GM23338 (cell line): ENCODE measurements around the gene NEMP2. TPM values are rescaled to one million over a fixed set of nuclear protein-coding genes. Genes with fewer than 3 reads are reported as not detected.

Source experiments
- ATAC-seq: fragments of 200-7000 bp; cut with Tn5 transposase; 3 replicates; pipeline ENCODE4 v1.9.1; 2020
- DNase-seq: peaks from one replicate; pipeline ENCODE4 v3.0.0-alpha.2; 2015; ENCODE audit warnings: low spot score
- H2AFZ ChIP-seq: fragments of 200-600 bp; sonication (generic); 2 replicates; pipeline ENCODE4 v1.8.0; 2016; ENCODE audit warnings: antibody characterized with exemption, mild to moderate bottlenecking, moderate library complexity
- H3F3A ChIP-seq: fragments of 200-600 bp; sonication (generic); replicated peaks from 2 replicates; pipeline ENCODE4 v1.8.0; 2017; ENCODE audit warnings: antibody characterized with exemption, mixed run types, low read depth
- H3K27ac ChIP-seq: fragments of 200-600 bp; sonication (generic); 2 replicates; pipeline ENCODE4 v1.6.1; 2016; ENCODE audit warnings: low read depth
- H3K27me3 ChIP-seq: fragments of 200-600 bp; sonication (generic); 2 replicates; pipeline ENCODE4 v1.8.0; 2016; ENCODE audit warnings: mild to moderate bottlenecking, mixed run types, moderate library complexity; ENCODE audit not compliant: insufficient read depth
- H3K36me3 ChIP-seq: fragments of 200-600 bp; sonication (generic); 2 replicates; pipeline ENCODE4 v1.8.0; 2016; ENCODE audit warnings: mild to moderate bottlenecking; ENCODE audit not compliant: insufficient read depth
- H3K4me1 ChIP-seq: fragments of 200-600 bp; sonication (generic); 2 replicates; pipeline ENCODE4 v1.8.0; 2016; ENCODE audit warnings: mild to moderate bottlenecking, moderate library complexity; ENCODE audit not compliant: insufficient read depth
- H3K4me2 ChIP-seq: fragments of 200-600 bp; sonication (generic); 2 replicates; pipeline ENCODE4 v1.7.1; 2017; ENCODE audit warnings: mixed run types
- H3K4me3 ChIP-seq: fragments of 200-600 bp; sonication (generic); 2 replicates; pipeline ENCODE4 v1.6.1; 2016; ENCODE audit warnings: mixed run types
- H3K79me2 ChIP-seq: fragments of 200-600 bp; sonication (generic); replicated peaks from 2 replicates; pipeline ENCODE4 v1.8.0; 2017; ENCODE audit warnings: mild to moderate bottlenecking; ENCODE audit not compliant: insufficient read depth
- H3K9me2 ChIP-seq: fragments of 200-600 bp; sonication (generic); 2 replicates; pipeline ENCODE4 v1.8.0; 2017; ENCODE audit not compliant: insufficient read depth
- H4K20me1 ChIP-seq: fragments of 200-600 bp; sonication (generic); replicated peaks from 2 replicates; pipeline ENCODE4 v1.8.0; 2017; ENCODE audit warnings: mild to moderate bottlenecking; ENCODE audit not compliant: insufficient read depth
- H3K27ac Mint-ChIP-seq: 2 replicates; pipeline ENCODE4 v1.8.0; 2020; ENCODE audit warnings: inconsistent platforms, mild to moderate bottlenecking, moderate library complexity, mixed read lengths
- H3K27me3 Mint-ChIP-seq: 3 replicates; pipeline ENCODE4 v1.8.0; 2022; ENCODE audit warnings: low read depth, mild to moderate bottlenecking, moderate library complexity, mixed read lengths, inconsistent platforms; ENCODE audit not compliant: insufficient read depth, poor library complexity
- H3K36me3 Mint-ChIP-seq: 3 replicates; pipeline ENCODE4 v1.8.0; 2021; ENCODE audit warnings: low read depth, mild to moderate bottlenecking, inconsistent platforms, moderate library complexity, mixed read lengths
- H3K4me1 Mint-ChIP-seq: 3 replicates; pipeline ENCODE4 v1.8.0; 2020; ENCODE audit warnings: mild to moderate bottlenecking, inconsistent platforms, mixed read lengths
- H3K4me3 Mint-ChIP-seq: 3 replicates; pipeline ENCODE4 v1.8.0; 2021; ENCODE audit warnings: moderate library complexity, mild to moderate bottlenecking, inconsistent platforms, mixed read lengths
- H3K9me3 Mint-ChIP-seq: 3 replicates; pipeline ENCODE4 v1.8.0; 2020; ENCODE audit warnings: moderate library complexity, mild to moderate bottlenecking, inconsistent platforms, mixed read lengths
- CREB1 ChIP-seq: fragments of 250-450 bp; sonication (Bioruptor Pico); IDR thresholded peaks from 2 replicates; pipeline ENCODE4 v1.5.0; 2020; ENCODE audit warnings: low read depth, mild to moderate bottlenecking, moderate library complexity
- CTCF ChIP-seq, 2 experiments: fragments of 200-600 bp in 1 of 2; sonication (generic) in 1 of 2; conservative IDR thresholded peaks; 2 replicates each; pipeline versions ENCODE4 v1.5.1 to v1.6.1; 2016 to 2017; ENCODE audit warnings: antibody characterized with exemption in 2 of 2, low read depth in 2 of 2, mild to moderate bottlenecking in 2 of 2, moderate library complexity in 1 of 2
- ETS1 ChIP-seq: IDR thresholded peaks from 2 replicates; pipeline ENCODE4 v1.6.1; 2016; ENCODE audit warnings: antibody characterized with exemption
- EZH2 ChIP-seq: fragments of 200-600 bp; sonication (generic); IDR thresholded peaks from one replicate; pipeline ENCODE4 v1.8.0; 2017; ENCODE audit warnings: antibody characterized with exemption, mild to moderate bottlenecking, low read depth; ENCODE audit not compliant: unreplicated experiment
- EZH2phosphoT487 ChIP-seq: fragments of 200-600 bp; sonication (generic); IDR thresholded peaks from one replicate; pipeline ENCODE4 v1.8.1; 2018; ENCODE audit warnings: antibody characterized with exemption; ENCODE audit not compliant: unreplicated experiment
- JUNB ChIP-seq: IDR thresholded peaks from one replicate; pipeline ENCODE4 v1.6.1; 2016; ENCODE audit warnings: antibody characterized with exemption; ENCODE audit not compliant: unreplicated experiment
- NANOG ChIP-seq: IDR thresholded peaks from 2 replicates; pipeline ENCODE4 v1.6.1; 2016; ENCODE audit warnings: antibody characterized with exemption, borderline replicate concordance
- POLR2AphosphoS5 ChIP-seq: IDR thresholded peaks from 2 replicates; pipeline ENCODE4 v1.6.1; 2016; ENCODE audit warnings: antibody characterized with exemption, low read depth
- REST ChIP-seq: IDR thresholded peaks from one replicate; pipeline ENCODE4 v1.6.1; 2018; ENCODE audit warnings: antibody characterized with exemption; ENCODE audit not compliant: unreplicated experiment
- STAT1 ChIP-seq: IDR thresholded peaks from one replicate; pipeline ENCODE4 v1.6.1; 2016; ENCODE audit warnings: antibody characterized with exemption; ENCODE audit not compliant: unreplicated experiment
- ZNF114 ChIP-seq: fragments of 250-450 bp; sonication (Bioruptor Pico); IDR thresholded peaks from 2 replicates; pipeline ENCODE4 v1.5.0; 2020; ENCODE audit warnings: mild to moderate bottlenecking, moderate library complexity
- ZNF331 ChIP-seq: fragments of 250-450 bp; sonication (Bioruptor Pico); IDR thresholded peaks from 2 replicates; pipeline ENCODE4 v1.5.0; 2020; ENCODE audit warnings: low read depth, mild to moderate bottlenecking, moderate library complexity
- ZNF462 ChIP-seq: fragments of 250-450 bp; sonication (Bioruptor Pico); IDR thresholded peaks from 2 replicates; pipeline ENCODE4 v1.5.0; 2020; ENCODE audit warnings: mild to moderate bottlenecking, moderate library complexity
- polyA plus RNA-seq: library from polyadenylated mRNA; unstranded; fragments of >200 nt; fragmentation: Nextera tagmentation; extraction: Ambion mirVana; gene quantifications from 2 replicates; pipeline ENCODE4 v1.2.1, GENCODE V29; 2016
- total RNA-seq: library from RNA; depleted of rRNA; stranded (reverse); fragments of >200 nt; shearing (Covaris generic); gene quantifications from 2 replicates; pipeline ENCODE4 v1.2.3, GENCODE V29; 2014

Gene NEMP2
- total and polyA plus RNA-seq, 2 experiments from 2014 or later, result 1.2 to 4.0 TPM

GRCh38 chr2:190575263-190575662, 40.7 kb upstream of the NEMP2 start:
- Histone ChIP-seq H3K27me3 (no peaks in the 10 kb centered on the region), H4K20me1 (no peaks in the 10 kb centered on the region), H3K36me3 (no peaks in the 10 kb centered on the region), H3K9me2 (no peaks in the 10 kb centered on the region), H3K4me1 (no peaks in the 10 kb centered on the region), H3K4me3 (no peak overlapping the region), H2AFZ (no peak overlapping the region), H3K27ac (no peak overlapping the region), H3K79me2 (no peaks in the 10 kb centered on the region), H3K4me2 (no peak overlapping the region), H3F3A (no peaks in the 10 kb centered on the region)
- Mint-ChIP-seq H3K9me3 (no peaks in the 10 kb centered on the region), H3K4me3 (no peak overlapping the region), H3K4me1 (no peaks in the 10 kb centered on the region; the same call in 2 of the 3 replicates), H3K27ac (no peak overlapping the region), H3K36me3 (no peaks in the 10 kb centered on the region), H3K27me3 (peaks cover under 1% of the 10 kb centered on the region)
- no peak for DNase-seq
- TF ChIP-seq POLR2AphosphoS5 (no peak), EZH2phosphoT487 (no peak), JUNB (no peak), CREB1 (no peak), ETS1 (no peak), CTCF (conservative IDR thresholded peaks at IDR 0.05; ENCODE audit: low read depth in 2 of 2) (no peak), ZNF114 (CRISPR knock-in tag) (no peak), ZNF462 (CRISPR knock-in tag) (no peak), ZNF331 (no peak), STAT1 (no peak), EZH2 (no peak), REST (no peak), NANOG (no peak)
- no peak for ATAC-seq
